Mesenteric fat pad (tissue), 1 donor: ENCODE results near the gene RALGPS1. TPM values are rescaled to one million over a fixed set of nuclear protein-coding genes. Genes with fewer than 3 reads are reported as not detected.

Experiments
- DNase-seq: peaks from one replicate; pipeline ENCODE4 v3.0.0-alpha.2; 2020; ENCODE audit warnings: low spot score
- total RNA-seq: library from RNA; stranded (reverse); fragmentation: NEBNext Ultra II Directional; extraction: Animal tissue kit (Norgen Biotek cat#: 25700); gene quantifications from one replicate; pipeline ENCODE4 v1.2.1, GENCODE V29; 2021
- donor health status: DM: yes; HTN: yes; CAD: no.

RALGPS1 gene
- total RNA-seq, 1 donor from 2014 or later = 4.8 TPM

- DNase-seq = no peak
These were observed 284.6 kb downstream of the RALGPS1 start for GRCh38 chr9:127199001-127199791.

- DNase-seq = no peak
These were observed 285.7 kb downstream of the RALGPS1 start for GRCh38 chr9:127200106-127200862.

- no peak for DNase-seq
These were observed 286.5 kb downstream of the RALGPS1 start for GRCh38 chr9:127201071-127201541.

- DNase-seq = no peak
These were observed 287.1 kb downstream of the RALGPS1 start for GRCh38 chr9:127201731-127202130.

- DNase-seq = no peak
These were observed 288.0 kb downstream of the RALGPS1 start for GRCh38 chr9:127202461-127203169.

GRCh38 chr9:127203681-127204327, 289.2 kb downstream of the RALGPS1 start:
- DNase-seq = no peak

- no peak for DNase-seq
These were observed 290.3 kb downstream of the RALGPS1 start for GRCh38 chr9:127204771-127205470.

GRCh38 chr9:127205952-127206351, 291.4 kb downstream of the RALGPS1 start:
- DNase-seq = no peak

GRCh38 chr9:127206666-127207065, 292.1 kb downstream of the RALGPS1 start:
- DNase-seq = no peak

- no peak for DNase-seq
These were observed 293.3 kb downstream of the RALGPS1 start for GRCh38 chr9:127207734-127208410.

GRCh38 chr9:127208416-127208815, 293.8 kb downstream of the RALGPS1 start:
- no peak for DNase-seq

GRCh38 chr9:127209220-127209619, 294.6 kb downstream of the RALGPS1 start:
- DNase-seq = no peak

- peak; percentile 53 for DNase-seq
These were observed 295.5 kb downstream of the RALGPS1 start for GRCh38 chr9:127209948-127210640.

- peak; percentile 79 for DNase-seq
These were observed 296.5 kb downstream of the RALGPS1 start for GRCh38 chr9:127210851-127211730.

GRCh38 chr9:127211983-127212382, 297.4 kb downstream of the RALGPS1 start:
- DNase-seq = peak; percentile 79

- no peak for DNase-seq
These were observed 297.9 kb downstream of the RALGPS1 start for GRCh38 chr9:127212453-127212852.

- no peak for DNase-seq
These were observed 299.3 kb downstream of the RALGPS1 start for GRCh38 chr9:127213859-127214258.
